GM18951 (cell line): ENCODE data around the gene TOR1A.
A peak's percentile ranks its signal among the peaks of the same experiment; 100 is the strongest.

ENCODE experiments used
- POLR2A ChIP-seq: IDR thresholded peaks from 4 replicates; pipeline ENCODE4 v1.6.1; 2011; ENCODE audit warnings: mild to moderate bottlenecking; ENCODE audit not compliant: insufficient read length, insufficient read depth; ENCODE audit errors: extremely low read depth
- in situ Hi-C: fragments of 300-500 bp; cut with MboI; formaldehyde crosslinking; loops from one replicate; pipeline ENCODE4 v1.12.0; 2022; ENCODE audit warnings: low sequenced_read_pairs, mixed read lengths, inconsistent platforms; ENCODE audit not compliant: unreplicated experiment

Gene TOR1A

DNA sequence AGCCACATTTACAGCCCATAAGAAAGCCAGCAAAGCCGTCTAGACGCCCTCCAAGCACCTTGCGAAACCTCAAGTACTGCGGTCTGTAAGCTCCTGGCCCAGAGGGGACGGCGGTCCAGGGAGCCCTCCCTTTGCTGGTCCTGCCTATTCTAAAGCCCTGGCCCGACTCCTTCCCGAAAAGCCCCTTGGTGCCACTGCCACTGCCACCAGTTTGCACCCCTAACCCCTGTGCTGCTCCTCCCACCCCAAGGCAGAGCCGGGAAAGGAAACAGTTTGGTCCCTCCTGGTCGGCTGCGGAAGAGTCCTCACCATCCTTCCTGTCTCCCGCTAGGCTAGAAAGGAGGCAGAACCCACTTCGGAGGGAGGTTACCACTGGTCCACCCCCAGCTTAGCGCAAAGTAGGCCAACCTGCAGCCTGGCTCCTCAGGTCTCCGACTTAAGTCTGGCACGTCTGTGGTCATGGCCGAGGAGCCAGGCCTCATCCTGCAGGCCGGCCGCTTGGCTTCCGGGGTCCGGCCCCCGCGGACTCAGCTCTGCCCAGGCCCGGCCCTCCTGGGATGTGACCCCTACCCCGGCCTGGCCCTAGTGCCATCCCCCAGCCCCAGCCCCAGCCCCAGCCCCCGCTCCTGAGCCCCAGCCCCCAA is 916 bp downstream of the TOR1A start:
- TF ChIP-seq POLR2A = no peak
- in situ Hi-C loops = no loop called here

GRCh38 chr9:129816501-129817435 is 7.2 kb downstream of the TOR1A start:
- no peak for TF ChIP-seq POLR2A
- in situ Hi-C loops = no loop called here

GRCh38 chr9:129815278-129815677 is 8.7 kb downstream of the TOR1A start:
- in situ Hi-C loops = no loop called here
- TF ChIP-seq POLR2A = no peak

- in situ Hi-C loops = no loop called here
- TF ChIP-seq POLR2A = no peak
Measured at GRCh38 chr9:129814432-129815223, 9.3 kb downstream of the TOR1A start.

- in situ Hi-C loops = no loop called here
- no peak for TF ChIP-seq POLR2A
Measured at GRCh38 chr9:129813661-129814060, 10.3 kb downstream of the TOR1A start.

DNA sequence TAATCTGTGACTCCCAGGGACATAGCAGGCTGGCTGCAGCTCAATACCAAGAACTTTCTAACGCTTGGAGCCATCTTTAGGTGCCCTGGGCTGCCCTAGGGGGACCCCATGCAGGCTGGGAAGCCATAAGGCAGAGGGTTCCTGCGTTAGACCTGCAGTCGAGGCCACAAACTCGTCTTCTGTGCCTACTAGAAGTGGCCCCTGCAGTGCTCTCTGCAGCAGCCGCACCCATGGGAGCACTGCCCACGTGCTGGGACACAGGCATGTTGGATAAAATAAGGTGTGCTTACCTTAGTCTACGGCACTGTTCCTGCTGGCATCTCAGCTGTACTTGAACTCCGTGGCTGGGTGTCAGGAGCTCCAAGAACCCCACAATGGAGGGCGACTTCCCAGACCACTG is 11.6 kb downstream of the TOR1A start:
- TF ChIP-seq POLR2A = no peak
- in situ Hi-C loops = no loop called here

DNA sequence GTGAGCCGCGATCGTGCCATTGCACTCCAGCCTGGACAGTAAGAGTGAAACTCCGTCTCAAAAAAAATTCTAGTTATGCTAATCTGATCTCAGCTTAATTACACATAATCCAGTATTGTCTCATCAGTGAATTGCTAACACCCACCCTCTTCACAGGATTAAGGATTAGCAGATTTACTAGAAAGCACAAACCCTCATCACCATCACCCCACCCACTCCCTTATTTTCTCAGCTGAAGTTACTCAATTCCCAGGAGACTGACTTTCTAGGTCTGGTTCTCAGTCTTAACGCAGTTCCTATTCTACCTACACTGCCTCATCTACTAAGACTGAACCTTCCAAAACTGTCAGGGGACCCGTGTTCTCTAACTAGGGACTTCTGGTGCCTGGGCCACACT is 12.0 kb downstream of the TOR1A start:
- in situ Hi-C loops = no loop called here
- no peak for TF ChIP-seq POLR2A

DNA sequence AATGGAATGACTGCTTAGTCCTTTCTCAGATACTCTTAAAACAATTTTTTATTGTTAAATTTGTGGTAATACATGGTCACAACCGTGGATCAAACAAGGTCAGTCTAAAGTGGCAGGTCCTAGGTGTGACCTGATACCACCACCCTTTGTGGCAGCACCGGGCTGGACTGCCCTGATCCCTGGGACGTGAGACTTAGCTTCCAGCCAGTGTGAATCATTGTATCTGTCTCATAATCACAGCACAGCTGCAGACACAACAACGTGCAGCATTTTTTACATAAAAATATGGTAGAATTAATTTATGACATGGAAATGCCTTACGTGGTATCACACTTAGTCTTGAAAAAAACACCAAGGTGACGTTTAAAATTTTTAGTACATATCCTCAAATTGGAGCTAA is 13.1 kb downstream of the TOR1A start:
- no peak for TF ChIP-seq POLR2A
- in situ Hi-C loops = no loop called here

DNA sequence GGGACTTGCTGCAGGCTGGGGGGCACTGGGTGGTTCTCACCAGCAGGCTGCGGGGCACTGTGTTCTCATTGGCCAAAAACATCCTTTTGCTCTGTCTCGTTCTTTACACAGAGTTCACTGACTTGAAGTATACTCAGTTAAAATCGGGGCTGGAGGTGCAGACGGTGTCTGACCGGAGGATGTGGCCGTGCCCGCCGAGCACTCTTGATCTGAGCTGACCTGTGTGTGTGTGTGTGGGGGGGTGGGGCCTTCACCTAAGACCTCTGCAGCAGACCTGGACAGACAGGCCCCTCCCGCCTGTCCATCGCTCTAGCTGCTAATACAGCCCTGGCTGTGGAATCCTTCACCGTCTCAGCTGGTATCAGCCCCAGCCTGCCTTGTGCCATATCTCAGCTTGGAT is 13.8 kb downstream of the TOR1A start:
- in situ Hi-C loops = no loop called here
- no peak for TF ChIP-seq POLR2A

- TF ChIP-seq POLR2A = no peak
Measured at GRCh38 chr9:129809346-129809745, 14.6 kb downstream of the TOR1A start.

DNA sequence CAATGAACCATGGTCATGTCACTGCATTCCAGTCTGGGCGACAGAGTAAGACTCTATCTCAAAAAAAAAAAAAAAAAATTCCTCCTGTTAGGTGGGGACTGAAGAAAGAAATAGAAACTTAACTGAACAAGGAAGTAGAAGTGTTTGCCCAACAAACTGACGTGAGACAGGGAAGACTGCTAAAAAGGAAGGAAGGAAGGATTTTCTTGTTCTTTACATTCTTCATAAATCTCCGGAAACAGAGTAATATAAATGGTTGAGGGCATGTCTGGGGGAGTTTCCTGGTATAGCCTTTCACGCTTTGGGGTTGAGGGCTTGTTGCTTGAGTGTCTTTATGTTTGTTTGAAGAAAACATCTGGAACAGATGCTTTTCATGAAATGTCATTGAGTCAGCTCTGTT is 17.9 kb downstream of the TOR1A start:
- TF ChIP-seq POLR2A = no peak
- in situ Hi-C loops = no loop called here

More at GRCh38 chr9:129809346-129809745, 14.6 kb downstream of the TOR1A start:
- in situ Hi-C loops = no loop called here

DNA sequence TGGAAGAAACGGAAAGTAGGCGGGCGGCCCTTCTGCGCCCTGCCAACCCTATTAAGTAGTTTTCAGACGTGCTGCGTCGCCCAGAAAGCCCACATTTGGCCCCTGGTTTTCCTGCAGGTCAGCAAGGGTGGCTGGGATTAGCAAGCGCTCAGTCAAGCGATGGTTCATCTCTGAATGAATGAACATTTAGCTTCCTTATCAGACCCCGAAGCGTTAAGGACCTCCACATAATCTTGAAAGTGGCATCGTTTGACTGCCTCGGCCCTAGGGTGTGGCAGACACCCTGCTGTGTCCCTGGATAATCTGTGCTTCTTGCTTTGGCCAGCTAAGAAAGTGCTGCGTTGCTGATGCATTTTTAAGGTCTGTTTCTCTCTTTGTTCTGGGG is 20.3 kb downstream of the TOR1A start:
- in situ Hi-C loops = no loop called here
- no peak for TF ChIP-seq POLR2A

DNA sequence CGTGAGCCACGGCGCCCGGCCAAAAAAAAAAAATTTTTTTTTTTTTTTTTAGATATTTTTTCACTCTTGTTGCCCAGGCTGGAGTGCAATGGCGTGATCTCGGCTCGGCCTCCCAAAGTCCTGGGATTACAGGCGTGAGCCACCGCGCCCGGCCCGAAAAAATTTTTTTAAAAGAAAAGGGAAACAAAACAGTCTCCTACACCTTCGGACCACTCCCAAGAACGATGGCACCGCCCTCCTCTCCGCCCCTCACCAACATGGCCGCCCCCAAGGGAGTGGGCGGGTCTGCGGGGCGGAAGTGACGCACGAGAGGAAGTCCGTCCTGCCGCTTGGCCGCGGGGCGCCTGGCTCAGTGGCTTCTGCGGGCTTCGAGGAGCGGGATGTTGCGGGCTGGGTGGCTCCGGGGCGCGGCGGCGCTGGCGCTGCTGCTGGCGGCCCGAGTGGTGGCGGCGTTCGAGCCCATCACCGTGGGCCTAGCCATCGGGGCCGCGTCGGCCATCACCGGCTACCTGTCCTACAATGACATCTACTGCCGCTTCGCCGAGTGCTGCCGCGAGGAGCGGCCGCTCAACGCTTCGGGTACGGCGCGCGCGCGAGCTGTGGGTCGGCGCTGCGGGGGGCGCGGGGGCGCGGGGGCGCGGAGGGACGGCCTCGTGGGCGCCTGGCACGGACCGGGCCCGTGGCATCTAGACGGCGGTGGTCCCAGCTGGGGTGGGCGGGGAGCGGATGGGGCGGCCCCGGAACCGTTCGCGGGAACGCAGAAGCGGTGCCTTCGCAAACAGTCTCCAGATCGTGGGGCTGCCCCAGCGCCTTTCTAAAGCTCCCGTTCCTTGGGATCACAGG is 20.9 kb downstream of the TOR1A start, which contains the start of gene TOR1B:
TSS of gene TOR1B (plus strand) at position 352 of the 843 bp plus-strand sequence. CDS start at position 381, 29 bp downstream.
- peak; percentile 86 for TF ChIP-seq POLR2A
- in situ Hi-C loops = no loop called here

DNA sequence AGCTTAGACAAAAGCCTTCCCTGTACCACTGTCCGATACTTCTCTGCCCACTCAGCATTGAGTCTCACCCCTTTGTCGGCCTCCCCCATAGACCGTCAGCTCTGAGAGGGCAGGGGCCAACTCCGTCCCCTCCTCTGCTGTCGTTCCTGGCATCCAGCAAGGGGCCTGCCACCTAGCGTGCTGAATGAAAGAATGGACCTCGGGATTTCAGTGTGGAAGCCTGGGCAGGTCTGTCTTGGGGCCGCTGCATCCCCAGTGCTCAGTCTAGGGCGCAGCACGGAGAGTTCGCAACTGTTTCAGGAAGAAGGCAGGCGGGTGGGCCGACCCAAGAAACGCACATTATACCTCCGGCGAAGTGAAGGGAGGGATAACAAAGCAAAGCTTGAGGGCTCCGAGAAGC is 22.4 kb downstream of the TOR1A start:
- no peak for TF ChIP-seq POLR2A
- in situ Hi-C loops = no loop called here
